Suppressor macrophage treated with lipopolysaccharide for 4 hours (primary cell): ENCODE results near the gene SLC5A10.

Source experiments
- DNase-seq: peaks from one replicate; pipeline ENCODE4 v3.0.0-alpha.2; 2020

The SLC5A10 gene

DNA sequence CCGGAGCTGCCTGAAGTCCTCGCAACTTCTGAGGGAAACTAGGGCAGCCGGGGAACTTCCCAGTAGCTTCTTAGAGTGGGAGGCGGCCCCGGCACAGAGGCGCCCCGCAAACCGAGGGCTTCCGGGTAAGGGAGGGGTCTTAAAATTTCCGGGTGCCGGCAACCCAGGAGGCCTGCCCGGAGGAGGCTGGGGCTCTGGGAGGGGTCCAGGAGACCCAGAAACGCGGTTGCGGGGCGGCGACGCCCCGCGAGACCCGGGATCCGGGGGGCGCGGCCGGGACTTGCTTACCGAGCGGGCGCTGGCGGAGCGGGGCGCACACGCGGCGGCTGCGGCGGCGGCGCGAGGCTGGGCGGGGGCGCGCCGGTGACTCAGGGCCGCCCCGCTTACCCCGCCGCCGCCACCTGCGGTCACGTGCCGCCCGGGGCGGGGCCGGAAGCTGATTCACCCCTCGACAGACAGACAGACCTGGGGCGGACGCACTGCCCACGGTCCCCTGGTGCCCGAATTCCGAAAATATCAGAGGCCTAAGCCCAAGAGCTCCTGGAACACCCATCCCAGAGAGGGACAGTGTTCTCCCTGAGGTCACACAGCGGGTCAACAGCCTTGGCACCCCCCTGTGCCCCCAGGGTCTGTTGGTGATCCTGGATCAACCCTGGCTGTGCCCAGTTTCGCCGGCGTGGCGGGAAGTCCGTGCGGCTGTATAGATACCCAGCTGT, 52.6 kb downstream of the SLC5A10 start, which contains the start of gene FAM83G:
Gene FAM83G (minus strand): TSS at position 344 of the 716 bp plus-strand sequence. CDS start 723 bp downstream, outside the sequence.
- peak; percentile 50 for DNase-seq

DNA sequence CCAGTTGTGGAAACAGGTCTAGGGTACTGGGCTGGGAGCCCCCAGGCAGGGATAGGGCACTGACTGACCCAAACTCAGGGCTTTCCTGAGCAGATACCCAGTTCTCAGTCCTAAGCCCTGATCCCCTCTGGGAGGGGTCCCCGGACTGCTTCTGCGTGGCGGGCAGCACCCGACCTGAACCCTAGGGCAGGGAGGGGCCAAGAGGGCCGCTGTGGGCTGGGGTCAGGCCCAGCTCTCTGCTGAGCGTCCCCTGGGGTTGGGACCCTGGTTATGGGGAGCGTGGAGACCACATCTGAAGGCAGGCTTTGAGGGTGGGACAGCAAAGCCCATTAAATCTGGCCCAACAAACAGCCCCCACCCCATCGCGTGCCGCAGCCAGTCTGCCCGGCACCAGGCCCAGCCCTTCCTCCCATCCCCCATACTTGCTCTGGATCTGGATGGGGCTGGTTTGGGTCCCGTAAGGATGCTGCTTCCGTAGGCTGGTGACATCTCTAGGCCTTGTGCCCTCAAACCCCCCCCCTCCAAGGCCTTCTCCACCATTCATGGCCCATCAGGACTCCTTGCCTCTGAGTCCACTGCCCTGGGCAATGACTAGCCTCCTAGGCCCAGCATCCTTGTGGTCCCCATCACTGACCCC, 53.3 kb downstream of the SLC5A10 start:
- DNase-seq, result no peak

DNA sequence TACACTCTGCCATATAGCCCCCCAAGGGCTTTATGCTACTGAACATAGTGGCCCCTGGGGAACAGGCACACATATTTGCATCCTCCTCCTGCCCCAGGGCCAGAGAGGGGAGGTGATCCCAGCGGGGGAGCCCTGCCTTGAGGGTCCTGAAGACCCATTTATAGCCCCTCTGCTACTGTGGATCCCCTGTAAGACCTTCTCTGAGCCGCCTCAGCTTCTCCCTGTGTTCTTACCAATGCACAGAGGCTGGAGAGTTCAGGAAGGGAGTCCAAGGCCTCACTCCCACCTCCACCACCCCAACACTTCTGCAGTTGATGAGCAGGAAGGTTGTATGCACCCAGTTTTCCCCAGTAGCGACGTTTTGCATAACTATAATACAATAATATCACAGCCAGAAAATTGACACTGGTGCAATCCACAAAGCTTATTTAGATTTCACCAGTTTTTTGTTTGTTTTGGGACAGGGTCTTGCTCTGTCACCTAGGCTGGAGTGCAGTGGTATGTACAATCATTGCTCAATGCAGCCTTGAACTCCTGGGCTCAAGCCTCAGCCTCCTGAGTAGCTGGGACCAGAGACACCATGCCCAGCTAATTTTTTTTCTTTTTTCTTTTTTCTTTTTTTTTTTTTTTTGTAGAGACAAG, 53.9 kb downstream of the SLC5A10 start:
- DNase-seq, result no peak

DNA sequence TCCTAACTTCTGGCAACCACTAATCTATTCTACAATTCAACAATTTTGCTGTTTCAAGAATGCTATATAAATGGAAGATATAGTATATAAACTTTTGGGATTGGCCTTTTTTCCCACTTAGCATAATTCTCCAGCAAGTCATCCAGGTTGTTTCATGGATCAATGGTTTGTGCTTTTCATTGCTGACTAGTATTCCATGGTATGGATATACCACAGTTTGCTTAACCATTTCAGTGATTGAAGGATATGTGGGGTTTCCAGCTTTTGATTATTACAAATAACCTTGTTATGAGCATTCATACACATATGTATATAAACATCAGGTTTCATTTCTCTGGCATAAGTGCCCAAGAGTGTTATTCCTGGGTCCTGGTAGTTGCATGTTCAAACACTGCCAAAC, 54.7 kb downstream of the SLC5A10 start:
- DNase-seq, result no peak

DNA sequence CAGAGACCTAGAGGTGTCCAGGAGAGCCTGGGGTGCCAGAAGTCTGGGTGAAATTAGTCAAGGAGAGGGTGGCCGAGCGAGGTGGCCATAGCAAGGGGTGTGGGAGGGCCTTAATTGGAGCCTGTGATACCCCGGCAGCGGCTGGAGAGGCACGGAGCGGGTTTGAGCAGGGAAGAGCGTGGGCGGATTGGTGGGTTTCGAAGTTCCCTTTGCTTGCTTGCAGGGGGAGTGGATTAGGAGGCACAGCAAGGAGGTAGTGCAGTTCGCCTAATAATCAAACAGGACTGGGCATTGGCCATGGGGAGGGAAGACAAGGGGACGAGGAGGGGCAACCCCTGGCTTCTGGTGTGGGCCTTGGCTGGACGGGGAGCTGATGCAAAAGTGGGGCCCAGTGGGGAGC, 58.0 kb downstream of the SLC5A10 start:
- DNase-seq, result no peak

DNA sequence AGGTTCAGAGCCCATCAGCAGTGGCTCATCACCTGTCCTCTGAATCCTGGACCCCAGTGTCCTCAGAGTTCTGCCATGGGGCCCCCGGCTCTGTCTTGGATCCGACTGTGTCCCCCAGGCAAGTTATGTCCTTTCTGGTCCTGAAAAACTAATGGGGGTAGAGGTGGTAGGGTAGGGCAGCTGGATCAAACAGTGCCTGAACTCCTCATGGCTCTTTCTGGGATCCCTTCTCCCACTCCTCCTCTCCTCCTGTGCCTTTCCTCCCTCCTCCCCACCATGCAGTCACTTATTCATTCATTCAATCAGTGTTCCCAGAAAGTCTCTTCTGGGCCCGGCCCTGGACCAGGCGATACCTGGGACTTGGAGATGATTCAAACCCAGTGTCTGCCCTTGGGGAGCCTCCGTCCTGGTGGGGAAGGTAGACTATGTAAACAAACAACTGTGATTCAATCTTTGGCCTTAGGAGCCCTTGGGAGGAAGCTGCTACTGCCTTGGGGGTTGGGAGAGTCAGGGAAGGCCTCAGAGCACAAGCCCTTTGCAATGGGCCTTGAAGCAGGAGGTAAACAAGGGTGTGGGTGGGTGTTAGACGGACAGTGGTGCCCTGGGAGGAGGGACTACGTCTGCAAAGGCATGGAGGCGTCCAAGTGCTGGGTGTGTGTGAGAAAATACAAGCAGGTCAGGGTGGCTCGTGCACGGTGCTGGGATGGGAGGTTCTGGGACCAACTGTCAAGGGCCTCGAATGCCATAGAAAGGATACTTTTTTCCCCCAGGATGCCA, 59.0 kb downstream of the SLC5A10 start:
- DNase-seq, result no peak

DNA sequence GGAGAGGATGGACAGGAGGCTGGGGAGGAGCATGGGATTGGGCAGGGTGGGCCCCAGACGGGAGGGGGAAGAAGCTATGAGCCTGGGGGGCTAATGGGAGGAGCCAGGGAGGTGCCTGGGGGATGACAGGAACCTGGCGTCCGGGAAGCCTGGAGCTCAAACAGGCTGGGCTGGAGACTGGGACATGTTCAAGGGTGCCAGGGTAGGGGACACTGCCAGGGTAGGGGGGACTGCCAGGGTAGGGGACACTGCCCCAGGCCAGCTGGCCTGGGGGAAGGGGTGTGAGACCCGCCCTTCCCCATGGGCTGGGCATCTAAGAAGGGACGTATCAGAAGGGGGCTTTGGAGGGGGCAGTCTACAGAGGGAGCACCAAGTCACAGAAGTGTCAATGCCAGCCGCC, 59.6 kb downstream of the SLC5A10 start:
- DNase-seq, result no peak

DNA sequence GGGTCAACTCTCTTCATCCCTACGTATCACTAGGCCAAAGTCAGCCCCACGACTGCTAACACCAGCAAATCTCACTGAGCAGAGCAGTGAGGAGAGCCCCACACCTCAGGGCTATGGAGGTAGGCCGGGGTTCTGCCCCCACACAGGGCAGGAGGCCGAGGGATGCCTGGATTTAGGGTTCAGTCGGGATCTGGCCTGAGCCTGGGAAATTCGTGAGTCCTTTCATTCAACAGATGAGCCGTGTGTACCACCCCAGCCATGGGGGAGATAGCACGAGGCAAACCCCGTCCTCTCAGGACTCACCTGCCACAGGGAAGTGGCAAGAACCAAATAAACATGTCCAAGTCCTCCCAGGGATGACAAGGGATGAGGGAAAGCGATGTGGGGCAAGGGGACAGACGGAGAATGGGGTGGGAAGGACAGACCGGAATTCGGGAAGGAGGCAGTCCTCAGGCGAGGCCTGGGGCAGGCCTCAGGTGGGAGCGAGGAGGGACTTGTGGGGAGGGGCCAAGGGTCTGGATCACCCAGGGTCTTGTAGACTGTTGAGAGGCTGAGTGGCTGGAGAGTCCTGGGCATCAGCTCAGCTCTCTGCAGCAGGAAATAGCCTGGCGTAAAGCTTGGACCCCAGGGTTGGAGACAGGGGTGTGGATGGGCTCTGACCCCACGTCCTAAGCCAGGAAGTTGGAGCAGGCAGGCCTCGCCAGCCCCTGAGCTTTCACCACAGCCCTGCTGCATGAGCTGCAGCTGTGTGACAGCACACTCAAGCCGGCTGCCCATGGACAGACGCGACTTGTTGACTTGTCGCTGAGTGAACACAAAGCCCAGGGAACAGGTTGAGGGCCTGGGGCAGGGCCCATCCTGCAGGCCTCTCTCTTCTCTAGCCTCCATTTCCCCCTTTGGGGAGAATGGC, 60.5 kb downstream of the SLC5A10 start:
- DNase-seq, result no peak

DNA sequence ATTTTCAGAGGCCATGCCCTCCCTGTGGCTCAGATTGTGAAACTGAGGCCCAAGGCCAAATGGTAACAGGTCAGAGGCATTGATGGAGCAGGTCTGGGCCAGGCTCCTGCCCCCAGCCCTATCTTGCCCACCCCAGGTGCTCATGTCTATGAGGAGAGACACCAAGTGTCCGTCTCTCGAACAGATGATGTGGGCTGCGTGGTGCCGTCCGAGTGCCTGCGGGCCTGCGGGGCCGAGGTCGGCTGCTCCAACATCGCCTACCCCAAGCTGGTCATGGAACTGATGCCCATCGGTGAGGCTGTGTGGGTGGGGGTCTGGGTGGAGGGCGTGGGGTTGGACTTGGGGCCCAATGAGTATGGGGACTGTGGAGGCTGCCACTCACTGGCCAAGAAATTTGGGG, 61.3 kb downstream of the SLC5A10 start:
- DNase-seq, result no peak

DNA sequence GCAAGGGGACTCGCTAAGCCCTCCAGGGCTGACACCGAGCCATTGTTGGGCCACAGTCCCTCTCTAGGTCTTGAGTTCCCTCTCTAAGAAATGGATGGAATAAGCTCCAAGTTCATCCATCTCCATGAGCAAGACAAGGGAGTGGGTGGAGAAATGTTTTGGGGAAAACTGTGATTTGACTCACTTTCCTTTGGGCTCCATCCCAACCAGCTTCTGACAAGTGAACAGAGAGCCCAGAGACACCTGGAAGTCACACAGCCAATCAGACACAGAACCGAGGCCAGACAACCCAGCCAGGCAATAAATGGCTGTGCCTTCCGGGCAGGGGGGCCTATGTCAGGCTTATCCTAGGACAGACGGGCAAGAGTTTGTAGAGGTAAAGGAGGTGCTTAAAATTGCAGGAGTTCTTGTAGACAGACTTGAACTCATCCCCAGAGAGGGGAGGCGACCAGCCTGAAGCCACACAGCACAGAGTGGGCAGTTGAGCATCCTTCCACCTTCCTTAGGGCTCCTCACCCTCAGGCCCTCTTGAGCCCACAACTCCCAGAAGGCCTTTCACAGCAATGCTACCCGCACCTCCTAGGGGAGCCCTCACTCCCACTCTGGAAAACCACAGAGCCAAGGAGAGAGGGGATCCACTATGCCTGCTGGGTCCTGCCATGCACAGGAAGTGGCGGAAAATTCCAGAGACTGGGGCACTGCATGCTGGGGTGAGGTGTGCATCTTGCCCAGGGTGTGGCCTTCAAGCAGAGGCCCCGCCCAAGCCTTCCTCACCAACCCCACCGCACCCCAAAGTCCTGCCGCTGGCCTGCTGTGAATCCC, 62.1 kb downstream of the SLC5A10 start:
- no peak for DNase-seq

DNA sequence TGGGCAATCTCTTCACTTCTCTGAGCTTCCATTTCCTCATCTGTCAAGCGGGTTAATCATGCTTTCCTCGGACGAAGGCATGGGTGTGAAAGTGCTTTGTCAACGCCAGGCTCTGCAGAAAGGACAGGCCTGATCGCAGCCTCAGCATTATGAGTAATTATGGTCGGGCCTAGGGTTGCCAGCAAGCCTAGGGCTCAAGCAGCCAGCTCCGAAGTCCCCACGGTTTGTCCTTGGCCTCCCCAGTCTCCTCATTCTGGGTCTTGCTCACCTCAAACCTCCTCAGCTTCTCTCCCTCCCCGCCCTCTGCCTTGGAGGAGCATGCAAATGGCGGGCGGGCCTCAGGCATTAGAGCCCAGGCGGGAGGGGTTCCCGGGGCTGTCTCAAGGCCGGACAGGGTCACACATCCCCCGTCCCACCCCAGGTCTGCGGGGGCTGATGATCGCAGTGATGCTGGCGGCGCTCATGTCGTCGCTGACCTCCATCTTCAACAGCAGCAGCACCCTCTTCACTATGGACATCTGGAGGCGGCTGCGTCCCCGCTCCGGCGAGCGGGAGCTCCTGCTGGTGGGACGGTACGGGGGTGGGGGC, 62.8 kb downstream of the SLC5A10 start:
- no peak for DNase-seq

DNA sequence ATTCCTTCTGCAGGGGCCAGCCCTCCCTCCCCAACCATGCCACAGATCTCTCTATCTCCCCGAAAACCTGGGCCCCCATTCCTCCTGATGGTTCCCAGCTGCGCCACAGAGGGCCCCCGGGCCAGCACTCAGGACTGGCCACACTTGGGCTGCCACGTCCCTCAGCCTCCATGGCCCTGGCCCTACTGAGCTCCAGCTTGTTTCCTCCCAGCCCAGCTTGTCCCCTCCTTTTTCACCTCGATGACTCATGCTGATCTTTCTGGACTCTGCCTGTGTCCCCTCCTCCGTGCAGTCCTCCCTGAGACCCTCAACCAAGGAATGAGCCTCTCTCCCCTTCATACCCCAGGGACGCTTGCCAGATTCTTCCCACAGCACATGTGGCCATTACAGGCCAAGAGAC, 63.5 kb downstream of the SLC5A10 start:
- no peak for DNase-seq

DNA sequence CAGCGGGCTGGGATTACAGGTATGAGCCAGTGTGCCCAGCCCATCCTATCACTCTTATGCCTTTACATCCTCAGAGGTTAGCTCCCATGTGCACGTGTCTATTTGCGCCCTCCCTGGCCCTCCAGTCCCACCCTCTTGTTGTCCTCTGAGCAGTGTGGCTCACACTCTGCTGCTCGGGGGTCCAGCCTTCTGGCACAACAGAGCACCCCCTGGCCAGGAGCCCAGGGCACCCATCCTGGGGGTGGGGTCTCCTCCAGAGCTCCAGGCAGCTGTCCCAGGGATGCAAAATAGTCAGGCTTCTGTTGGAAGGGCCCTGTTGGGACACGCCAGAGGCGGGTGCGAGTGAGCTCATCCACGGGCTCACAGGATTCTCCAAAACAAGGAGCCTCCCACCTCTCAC, 64.3 kb downstream of the SLC5A10 start:
- DNase-seq, result no peak

DNA sequence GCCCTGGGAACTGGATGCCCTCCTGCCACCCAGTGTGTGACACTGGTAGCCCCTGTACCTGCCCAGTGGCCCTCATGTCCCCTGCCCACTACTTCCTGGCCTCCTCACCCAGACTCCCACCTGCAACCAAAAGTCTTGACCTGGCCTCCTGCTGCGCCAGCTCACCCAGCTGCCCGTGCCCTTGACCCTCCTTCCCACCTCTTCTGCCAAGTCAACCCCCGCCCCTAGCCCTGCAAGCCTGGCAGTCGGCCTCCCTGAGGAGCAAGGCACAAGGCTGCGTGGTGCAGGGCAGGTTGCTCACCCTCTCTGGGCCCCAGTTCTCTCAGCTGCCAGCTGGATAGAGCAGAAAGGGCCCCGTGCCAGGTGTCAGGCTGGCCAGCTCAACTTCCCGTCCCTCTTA, 64.9 kb downstream of the SLC5A10 start:
- DNase-seq, result no peak

DNA sequence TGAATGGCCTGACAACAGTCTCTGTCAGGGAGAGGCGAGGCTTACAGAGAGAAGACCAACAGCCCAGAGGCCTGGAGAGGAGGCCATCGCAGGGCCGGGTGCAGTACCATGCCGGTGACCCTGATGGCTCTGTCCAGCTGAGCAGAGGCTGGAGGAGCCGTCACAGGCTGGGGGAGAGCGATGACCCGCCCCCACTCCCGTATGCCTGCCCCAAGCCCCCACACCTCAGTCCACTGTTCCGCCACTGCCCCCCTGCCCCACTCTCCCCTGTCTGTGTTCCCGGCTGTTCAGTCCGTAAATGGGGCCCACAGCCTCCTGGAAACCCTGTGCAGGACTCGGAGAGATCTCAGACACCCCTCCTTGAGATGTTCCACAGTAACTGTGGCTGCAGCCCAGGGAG, 65.4 kb downstream of the SLC5A10 start:
- no peak for DNase-seq

DNA sequence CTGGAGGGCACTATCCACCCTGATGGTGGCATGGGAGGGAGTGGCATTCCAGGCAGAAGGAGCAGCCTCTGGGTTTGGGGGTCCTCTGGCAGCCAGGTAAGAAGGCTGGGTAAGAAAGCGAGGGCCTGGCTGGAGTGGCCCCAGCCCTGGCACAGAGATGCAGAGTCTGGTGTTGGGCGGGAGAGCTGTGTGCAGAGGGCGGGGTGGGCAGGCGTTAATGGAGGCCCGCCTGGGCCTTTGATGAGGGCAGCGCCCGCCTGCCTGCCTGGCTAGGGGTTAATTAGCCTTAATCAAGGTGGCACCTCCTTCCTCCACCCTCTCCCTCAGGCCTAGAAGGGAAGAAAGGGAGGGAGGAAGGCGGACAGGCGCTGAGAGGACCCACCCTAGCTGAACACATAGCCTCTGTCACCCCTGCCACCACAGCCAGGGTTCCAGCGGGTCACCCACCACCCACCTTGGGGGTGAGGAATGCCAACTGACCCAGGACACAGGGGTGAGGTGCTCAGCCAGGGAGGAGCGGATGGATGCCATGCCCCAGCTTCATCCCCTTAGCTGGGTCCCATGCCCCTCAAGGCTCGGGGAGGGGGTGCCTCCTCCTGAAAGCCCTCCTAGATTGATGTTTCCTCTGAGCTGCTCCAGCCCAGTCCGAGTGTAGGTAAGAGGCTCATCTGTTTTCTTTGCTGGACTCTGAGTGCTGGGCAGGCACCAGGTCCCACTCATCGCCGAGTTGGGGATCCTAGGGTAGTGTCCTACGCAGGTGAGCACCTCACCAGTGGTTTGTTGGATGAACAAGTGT, 66.0 kb downstream of the SLC5A10 start:
- DNase-seq, result no peak

DNA sequence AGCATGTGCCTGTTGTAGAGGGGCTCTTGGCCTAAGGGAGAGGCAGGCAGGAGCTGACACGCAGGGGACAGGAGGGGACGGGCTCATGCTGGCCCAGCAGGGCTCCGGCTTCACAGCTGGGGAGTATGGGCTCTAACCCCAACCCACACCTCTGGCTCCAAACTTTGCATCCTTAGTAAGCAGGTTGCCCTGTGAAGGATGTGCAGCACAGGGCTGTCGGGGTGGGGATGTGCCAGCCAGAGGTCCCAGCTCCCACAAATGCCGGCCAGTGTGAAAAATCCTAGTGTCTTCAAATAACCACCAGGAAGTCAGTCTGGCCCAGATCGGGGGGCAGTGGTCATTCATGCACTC, 66.6 kb downstream of the SLC5A10 start:
- DNase-seq, result no peak

DNA sequence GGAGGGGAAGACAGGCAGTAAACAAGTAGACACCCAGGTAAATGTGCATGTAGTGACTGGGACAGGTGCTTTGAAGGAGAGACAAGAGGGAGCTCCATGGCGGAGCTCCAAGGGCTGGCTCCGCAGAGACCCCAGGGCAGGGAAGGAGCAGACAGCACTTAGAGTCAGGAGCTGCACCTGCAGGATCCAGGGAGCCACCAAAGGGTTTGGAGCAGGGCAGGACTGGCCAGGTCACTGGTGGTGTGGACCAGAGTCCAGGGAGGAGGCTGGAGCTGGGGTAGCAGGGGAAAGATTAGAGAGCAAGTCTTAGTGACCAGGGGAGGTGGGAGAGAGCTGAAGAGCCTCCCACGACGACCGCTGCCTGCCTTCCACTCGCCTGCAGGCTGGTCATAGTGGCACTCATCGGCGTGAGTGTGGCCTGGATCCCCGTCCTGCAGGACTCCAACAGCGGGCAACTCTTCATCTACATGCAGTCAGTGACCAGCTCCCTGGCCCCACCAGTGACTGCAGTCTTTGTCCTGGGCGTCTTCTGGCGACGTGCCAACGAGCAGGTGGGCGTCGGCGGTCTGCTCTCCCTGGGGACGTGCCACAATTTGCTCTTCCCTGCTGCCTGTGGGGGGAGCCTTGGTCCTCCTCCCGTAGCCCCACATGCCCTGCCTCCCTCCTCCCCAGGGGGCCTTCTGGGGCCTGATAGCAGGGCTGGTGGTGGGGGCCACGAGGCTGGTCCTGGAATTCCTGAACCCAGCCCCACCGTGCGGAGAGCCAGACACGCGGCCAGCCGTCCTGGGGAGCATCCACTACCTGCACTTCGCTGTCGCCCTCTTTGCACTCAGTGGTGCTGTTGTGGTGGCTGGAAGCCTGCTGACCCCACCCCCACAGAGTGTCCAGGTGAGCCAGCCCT, 67.3 kb downstream of the SLC5A10 start:
- DNase-seq, result no peak

DNA sequence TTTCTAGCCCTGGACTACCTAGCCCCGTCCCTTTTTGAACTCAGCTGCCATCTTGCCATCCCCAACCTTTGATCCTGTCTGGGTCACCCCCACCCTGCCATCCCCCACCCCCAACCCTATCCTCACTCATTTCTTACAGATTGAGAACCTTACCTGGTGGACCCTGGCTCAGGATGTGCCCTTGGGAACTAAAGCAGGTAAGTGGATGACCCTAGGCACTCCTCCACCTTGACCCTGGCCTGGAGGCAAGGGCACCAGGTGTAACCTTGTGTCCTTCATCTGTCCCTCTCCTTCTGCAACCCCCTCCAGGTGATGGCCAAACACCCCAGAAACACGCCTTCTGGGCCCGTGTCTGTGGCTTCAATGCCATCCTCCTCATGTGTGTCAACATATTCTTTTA, 68.1 kb downstream of the SLC5A10 start:
- no peak for DNase-seq
